GM21381 (cell line): ENCODE measurements around the gene SELENOS.

Source experiments
- ATAC-seq: cut with Tn5 transposase; IDR thresholded peaks from one replicate; pipeline ENCODE4 v1.9.1; 2021; ENCODE audit warnings: mild to moderate bottlenecking, moderate library complexity; ENCODE audit not compliant: unreplicated experiment

SELENOS gene, protein sequence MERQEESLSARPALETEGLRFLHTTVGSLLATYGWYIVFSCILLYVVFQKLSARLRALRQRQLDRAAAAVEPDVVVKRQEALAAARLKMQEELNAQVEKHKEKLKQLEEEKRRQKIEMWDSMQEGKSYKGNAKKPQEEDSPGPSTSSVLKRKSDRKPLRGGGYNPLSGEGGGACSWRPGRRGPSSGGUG

DNA sequence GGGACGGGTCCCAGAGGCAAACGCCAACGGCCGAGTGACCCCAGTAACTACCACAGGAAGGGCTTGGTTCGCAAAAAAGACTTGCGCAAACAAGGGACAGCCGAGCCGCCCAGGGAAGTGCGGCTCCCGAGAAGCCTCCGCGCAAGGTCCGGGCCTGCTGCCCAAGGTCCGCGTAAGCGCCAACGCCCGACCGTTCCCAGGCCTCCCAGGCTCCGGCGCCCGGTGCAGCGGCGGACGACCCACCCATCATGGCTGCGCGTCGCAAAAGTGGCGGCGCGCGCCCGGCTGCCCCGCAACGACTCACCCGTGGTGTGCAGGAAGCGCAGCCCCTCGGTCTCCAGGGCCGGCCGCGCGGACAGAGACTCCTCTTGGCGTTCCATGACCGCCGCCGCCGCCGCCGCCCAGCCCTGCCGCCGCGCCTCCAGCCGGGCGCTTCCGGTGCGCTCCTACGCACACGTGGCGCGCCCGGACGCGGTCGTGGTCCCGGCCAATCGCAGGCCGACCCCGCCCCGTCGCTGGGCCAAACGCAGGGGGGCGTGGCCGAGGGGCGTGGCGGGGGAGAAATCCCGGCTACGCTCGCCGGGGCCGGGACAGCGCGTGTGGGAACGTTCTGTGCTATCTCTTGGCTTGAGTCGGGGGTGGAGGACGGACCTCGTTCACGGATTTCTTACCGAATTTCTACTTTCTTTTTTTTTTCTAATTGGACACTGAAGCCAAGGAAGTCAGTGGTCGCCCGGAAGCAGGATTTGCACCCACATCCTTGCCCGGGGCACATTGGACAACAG, at the start of gene SELENOS:
SELENOS (minus strand) TSS at position 448 of the 785 bp plus-strand sequence; CDS start at position 380, 68 bp downstream.
- ATAC-seq, result peak; percentile 87

DNA sequence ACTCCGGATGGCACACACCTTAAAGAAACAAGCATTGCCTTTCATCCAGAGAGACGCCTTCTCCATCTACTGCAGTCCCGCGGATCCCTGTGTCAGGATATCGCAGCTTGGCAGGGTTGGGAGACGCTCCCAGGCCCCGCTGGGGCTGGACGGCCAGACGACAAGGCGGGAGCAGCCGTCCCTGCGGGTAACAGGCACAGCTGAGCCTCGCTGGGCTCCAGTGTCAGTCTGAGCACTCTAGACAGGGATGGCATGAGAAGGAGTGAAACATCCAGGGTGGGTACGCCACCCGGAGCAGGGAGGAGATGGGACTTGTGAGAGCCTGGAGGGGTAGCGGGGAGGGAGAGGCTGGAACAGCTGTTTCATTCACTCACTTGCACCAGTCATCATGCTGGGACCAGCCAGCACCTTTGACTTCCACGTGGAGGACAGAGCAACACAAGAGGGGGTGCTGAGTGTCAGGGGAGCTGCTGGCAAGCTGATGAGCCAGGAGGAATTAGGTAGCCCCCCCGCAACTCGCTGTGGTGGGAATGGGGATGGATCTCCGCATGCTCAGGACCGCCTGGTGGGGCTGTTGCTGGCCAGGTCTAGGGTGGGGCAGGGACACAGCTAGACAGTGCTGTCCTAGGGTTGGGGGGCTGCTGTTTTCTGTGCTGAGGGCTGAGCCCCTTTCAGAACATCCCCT, 49.3 kb upstream of the SELENOS start:
- ATAC-seq, result no peak

DNA sequence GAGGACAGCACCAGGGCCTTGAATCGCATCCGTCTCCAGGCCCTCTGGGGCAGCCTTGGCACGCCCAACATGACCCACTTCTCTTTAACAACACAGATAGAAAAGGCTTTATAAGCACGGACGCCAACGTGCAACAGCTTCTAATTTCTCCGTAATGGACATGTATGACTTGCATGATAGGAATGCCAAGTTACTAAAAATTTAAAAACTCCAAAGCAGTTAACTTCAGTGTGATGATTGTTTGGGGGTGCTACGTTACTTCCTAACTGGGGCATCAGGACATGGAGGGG, 48.7 kb upstream of the SELENOS start:
- no peak for ATAC-seq

DNA sequence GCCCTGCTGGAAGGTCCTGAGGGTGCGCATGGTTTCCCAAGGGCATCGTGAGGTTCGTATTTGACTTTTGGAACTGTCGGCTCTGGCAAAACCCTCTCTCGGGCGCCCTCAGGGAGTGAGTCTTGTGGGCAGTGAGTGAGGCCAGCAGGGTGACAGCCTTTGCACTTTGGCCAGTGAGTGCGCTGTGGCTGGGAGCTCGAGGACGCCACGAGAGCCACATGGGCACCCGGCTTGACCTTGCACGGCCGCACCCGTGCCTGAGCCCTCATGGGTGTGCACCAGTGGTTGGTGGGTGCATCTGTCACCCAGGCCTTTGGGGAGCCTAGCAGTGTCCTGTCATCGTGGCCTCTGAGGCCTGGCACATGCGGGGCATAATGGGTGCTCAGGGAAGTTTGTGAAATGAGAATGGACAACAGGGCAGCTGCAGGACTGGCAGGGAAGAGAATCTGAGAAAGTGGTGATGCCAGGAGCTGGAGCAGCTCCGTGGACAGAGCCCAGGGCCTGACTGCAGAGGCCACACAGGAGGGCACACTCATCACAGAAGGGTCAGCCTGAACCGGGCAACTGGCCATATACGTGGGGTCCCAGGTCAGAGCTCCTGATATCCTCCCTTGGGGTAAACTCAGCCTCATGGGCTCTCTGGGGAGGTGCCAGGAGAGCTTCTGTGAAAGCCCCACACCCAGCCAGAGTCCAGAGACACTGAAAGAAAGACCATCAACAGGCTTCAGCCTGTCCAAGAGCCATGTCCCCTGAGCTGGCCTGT, 48.2 kb upstream of the SELENOS start:
- ATAC-seq, result no peak

DNA sequence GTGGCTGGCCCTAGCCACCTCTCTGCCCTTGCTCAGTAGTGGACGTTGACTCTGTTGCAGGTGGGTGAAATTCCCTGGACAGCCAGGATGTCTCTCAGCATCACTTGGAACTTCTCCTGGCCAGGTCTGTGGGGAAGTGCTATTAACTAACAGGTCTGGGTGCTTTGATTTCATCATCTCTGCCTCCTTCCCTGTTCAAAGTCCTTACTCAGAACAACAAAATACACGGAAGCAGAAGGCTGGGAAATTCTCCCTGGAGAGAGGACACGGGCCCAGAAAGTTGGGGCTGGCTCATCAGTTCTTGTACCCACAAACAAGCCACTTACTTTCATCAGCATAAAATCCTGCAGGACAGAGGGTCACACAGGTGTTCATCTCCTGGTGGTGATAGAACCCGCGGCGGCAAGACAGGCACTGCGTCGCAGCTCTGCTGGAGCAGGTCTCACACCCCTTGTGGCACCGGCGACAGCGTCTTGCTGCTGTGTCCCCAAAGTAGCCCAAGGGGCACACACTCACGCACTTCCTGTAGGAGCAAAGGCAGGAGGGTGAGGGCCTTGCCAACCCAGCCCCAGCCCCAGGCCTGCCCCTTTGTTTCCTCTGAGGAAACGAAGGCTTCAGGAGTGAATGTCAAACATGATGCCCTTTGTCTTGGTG, 47.4 kb upstream of the SELENOS start:
- ATAC-seq, result no peak

DNA sequence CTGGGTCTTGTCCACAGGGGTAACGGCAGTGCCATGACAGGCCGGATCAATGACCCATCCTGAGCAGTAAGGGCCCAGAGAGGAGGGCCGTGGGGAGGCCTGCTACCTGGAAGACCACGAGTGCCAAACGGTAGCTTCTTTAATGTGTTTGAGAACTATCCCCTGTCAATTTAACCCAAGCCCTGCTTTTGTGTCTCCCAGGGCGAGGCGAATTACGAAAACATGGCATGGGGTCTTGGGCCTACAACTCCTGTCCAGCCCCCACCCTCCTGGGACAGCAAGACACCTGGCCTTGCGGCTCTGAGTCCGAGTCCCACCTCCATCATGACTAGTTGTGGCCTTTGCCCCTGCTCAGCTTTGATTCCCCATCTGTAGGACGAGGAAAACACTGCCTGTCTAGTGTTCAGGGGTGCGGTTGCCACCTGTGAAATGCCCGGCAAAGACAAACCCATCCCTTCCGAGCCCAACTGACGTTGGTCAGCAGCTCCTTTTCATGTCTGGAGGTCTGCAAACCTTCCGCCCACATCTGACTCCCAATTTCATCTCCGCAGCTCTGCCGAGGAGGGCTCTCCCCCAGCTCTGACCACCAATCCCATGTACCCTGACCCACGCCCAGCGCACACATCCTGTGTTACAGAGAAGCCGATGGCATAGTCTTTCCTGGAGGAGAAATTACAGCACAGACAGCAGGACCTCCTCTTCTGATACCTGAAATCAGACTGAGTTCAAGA, 46.7 kb upstream of the SELENOS start:
- no peak for ATAC-seq

DNA sequence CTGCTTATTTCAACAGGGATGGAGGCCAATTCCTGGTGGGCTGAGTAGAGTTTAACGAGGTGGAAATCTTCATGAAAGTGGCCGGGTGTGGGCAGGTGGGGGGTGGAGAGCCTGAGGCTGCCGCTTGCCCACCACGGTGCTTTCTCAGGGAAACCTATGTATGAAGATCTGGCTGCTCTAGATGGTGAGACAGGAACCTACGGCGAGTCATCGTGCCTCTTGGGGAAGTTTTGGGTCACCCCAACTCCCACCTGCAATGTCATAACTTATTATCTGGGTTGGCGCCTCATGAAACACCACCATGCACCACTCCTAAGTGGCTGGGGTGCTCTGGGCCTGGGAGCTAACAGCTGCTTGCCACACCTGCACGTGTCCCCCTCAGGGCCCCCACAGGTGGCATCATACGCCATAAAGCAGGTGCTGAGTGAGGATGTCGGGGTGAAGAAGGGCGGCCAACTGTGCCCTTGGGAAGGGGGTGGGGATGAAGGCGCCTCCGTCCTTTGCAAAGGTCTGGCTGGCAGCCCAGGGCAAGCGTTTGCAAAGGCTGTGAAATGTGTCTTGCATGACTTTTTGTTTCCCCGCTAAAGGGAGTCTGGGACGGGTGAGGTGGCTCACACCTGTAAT, 45.7 kb upstream of the SELENOS start:
- ATAC-seq, result no peak

DNA sequence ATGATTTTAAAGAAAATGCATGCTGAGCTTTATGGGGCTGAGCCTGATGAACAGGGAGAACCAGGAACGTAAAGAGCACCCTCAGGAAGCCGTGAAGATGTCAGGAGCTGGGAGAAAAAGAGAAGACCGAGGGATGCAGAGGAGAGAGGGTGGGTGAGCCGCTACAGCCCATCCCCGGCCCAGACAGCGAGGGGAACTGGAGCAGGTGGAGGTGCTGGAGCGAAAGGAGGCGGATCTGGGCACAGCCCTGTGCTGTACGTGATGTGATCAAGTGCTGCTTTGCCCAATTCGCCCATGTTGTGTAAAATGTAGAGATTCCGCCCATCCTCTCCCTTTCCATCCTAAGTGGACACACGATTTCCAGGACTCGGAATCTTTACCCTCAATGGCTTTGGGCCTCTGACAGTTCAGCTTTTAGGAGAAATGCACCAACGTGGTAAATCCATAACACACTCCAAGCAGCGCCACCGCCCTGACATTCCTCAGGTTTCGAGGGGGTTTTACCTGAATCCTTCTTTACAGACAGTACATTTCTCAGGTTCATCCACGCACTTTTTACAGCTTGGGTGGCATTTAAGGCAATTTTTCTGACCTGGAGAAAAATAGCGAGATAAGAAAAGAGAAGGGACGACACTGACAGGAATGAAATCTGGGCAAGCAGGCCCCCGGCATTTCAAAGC, 44.9 kb upstream of the SELENOS start:
- ATAC-seq, result no peak

DNA sequence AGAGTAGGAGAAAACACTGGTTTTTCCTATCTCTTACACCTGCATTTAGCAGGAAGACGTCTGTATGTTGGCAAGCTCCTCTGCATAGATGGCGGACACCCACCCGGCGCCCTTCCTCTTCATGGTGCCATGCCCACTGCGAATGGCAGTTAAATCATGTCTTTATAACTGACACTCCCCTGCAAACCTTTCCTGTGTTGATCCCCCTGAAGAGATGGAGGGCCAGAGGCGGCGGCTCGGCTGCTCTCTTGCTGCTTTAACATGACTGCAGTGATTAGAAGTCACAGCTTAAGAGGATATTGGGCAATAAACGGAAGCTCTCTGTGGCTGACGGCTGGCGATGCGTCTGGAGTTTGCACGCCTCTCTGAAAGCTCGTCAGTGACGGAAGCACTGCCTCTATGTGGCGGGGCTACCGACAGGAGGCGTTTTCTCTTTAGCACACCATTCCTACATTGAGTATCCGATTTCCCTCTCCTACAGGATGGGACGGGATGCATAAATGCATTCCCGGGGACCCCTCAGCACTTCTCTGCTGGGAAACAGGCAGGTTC, 43.3 kb upstream of the SELENOS start:
- ATAC-seq, result peak; percentile 70

DNA sequence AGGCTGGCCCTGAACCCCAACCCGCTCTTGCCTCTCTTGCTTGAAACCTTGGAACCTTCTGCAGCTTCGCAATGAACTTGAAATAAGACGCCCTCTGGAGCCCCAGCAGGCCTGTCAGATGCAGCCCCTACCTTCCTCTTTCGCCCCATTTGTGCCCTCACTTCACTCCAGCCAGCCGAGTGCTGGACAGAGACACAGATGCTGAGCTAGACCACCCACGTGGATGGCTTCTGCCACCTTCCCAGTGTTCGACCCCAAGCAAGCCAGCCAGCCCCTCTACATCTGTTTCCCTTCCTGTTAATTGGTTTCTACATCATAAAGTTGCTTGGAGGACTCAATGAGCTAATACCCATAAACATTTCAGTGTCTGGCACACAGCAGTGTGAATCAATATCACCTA, 41.6 kb upstream of the SELENOS start:
- no peak for ATAC-seq

DNA sequence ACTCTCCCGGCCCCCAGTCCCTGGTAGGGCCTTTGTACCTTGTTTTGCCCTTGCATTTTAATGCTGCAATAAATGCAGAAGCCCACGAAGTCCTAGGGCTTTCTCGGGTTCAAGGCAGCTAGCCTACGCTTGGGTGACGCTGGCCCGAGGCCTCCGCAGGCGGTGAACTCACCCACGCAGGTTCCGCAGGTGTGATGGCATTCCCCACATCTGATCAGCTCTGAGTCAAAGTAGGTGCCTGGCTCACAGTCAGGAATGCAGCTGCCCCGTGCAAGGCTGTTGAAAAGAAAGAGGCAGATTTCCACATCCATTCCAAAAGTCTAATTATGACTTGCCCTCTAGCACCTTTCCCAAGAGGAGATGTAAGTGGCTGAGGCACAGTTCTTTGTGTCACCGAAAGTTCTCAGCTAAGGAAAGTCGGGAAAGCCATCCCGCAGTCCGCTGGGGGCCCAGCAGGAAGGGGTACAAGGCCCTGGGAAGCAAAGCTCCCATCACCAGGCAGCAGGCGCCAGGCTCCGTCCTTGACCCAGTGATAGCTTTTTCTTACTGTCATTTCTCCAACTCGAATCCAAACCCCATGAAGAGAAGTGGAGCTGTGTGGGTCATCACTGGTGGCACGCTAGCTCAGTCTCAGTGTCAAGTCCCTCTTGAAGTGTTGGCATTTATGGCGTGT, 41.0 kb upstream of the SELENOS start:
- no peak for ATAC-seq

DNA sequence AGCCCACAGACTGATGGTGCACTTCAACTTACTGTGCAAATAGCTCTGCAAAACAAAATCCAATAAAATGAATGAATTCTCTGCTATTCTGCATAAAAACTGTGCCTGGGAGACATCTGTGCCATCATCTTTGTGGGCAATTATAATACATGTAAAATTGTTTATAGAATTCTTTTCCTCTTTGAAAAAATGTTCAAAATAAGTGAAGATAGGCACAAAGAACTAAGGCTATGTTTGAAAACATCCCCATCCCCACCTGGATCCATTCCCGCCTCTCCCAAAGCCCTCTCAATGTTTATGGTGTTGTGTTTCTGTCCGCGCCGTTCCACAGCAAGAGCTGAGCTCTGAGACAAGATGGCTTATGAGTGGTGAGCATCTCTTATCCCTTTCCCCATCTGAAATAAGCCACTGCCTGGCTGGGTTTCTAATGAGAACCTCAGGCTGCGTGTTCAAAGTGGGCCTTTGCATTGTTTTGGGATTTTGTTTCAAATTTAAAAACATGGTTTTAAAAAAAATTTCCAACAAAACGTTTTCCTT, 40.1 kb upstream of the SELENOS start:
- no peak for ATAC-seq

DNA sequence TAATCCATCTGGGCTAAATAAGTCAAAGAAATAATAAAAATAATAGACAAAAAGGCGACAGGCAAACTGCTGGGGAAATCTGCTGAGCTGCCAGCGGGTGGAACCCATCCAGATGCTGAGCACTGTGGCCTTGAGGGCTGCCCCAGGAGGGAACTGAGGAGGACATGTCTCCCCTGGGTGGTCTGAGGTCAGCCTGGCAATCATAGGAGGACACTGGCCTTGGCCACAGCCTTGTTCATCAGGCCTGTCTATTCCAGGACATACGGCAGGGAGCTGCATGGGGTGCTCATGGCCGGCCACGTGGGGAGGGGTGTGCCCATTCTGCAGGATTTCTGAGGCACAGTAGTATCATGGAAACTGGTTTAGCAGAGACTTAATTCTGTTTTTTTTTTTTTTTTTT, 39.2 kb upstream of the SELENOS start:
- ATAC-seq, result no peak

DNA sequence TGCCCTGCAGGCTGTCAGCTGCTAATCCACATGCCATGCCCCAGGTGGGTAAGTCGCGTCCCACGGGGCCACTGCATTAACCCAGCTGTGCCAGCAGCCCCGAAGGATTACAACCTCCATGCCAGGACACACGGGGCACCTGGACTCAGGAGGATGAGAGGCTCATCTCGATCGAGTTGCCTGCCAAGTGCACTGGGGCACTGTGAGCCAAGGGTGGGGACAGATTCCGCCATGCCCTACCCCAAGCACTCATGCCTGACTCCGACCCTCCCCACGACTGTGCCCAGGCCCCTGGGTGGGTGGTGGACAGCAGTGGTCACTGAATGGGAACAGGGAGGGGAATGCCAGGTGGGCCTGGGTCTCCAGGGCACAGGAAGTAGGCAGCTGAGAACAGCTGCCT, 38.5 kb upstream of the SELENOS start:
- ATAC-seq, result no peak

DNA sequence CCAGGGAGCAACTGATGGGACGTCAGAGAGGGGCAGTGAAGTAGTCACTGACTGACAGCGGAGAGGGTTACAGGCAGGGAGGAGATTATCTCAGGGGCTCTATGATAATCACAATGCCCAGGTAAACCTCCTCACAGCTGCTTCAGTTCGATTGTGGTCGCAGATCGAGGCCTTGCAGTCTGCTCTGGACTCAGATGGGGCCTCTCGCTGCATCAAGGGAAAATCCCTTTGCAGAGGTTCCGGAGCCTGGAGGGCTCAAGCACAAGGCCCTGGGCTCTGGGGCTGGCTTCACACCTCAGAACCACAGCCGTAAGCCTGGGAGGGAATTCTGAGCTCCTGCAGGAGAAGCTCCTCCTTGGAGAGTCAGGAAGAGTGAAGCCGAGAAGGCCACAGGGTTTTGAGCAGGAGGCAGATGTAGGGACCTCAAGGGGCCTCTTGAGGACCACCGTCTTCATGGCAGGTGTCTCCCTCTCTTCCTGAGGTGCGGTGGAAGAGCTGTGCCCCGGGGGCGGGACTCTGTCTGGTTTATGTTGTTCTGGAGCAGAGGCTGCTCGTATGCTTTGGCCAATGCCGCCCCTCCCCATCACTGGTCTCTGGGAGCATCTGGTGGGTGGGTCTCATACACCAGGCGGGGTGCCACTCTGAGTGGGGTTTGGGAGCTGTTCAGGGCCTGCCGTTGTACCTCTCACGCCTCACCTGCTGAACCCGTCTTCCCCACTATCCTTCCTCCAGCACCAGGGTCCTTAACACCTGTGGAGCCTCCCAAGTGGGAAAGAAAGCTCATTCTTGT, 37.2 kb upstream of the SELENOS start:
- no peak for ATAC-seq

DNA sequence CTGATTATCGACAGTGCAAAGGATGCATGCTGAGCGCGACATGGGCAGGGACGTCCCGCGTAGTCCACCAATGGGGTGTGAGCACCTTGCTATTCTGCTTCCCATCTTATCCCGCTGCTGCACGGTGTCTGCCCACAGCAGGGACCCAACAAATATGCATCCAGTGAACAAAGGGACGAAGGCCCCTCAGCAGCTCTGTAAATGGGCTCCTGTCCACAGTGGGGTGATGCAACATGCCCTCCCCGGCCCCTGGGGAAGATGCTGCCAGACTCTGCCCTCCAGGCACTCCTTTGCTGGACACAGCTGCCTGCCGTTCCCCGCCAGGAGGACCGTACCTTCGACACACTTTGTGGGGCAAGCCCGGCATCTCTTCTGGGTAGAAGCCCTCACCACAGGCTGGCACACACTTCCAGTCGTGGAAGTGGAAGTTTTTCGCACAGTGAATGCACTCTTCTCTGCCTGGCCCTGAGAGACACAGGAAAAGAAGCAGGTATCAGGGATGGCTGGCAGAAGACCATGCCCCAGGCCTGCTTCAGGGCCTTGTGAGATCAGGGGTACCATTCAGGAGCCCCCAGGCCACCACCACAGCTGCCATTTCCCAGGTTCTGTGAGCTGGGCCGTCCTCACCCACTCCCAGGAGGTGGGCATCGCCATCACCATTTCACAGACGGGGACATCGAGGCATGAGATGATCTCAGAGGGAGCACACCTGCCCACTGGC, 35.9 kb upstream of the SELENOS start:
- ATAC-seq, result no peak

DNA sequence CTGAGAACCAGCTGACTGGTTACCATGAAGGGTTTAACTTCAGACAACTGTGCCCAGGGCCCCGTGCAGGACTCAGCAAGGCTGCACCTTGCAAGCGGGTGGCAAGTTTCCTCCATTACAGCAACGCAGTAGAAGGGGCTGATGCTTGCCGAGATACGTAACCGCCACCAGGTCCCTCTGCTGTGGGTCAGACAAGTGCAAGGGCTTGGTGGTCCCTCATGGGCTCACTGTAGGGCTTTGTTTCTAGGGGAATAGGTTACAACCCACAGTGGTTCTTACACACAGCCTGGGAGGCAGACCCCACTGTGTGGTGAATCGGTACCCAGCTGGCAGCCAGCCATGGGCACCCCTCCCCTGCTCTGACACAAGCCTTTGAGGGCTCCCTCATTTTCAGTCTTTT, 33.2 kb upstream of the SELENOS start:
- ATAC-seq, result no peak
